ENCODE data around the gene HORMAD1.

HORMAD1 gene

DNA sequence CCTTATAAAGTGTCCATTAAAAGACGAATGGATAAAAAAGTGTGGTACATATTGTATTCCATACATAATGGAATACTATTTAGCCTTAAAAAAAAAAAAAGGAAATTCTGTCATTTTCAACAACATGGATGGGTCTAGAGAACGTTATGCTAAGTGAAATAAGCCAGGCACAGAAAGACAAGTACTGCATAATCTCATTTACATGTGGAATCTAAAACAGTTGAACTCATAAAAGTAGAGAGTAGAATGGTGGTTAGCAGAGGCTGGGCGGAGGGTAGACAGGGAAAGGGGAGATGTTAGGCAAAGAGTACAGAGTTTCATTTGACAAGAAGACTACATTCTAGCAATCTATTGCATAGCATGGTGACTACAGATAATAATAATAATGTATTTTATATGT lies 42.3 kb upstream of the HORMAD1 start:
- Histone ChIP-seq H3K27ac (replicated peaks) (0 out of 2 replicates have a peak overlapping the region, but pooled peaks have one; percentile 13), H3K27me3 (ENCODE audit: insufficient read depth, poor library complexity, severe bottlenecking) (no peaks in the 10 kb centered on the region), H3K4me3 (replicated peaks; ENCODE audit: insufficient read depth, low read length) (no peak overlapping the region)
- TF ChIP-seq, protein P1, sequence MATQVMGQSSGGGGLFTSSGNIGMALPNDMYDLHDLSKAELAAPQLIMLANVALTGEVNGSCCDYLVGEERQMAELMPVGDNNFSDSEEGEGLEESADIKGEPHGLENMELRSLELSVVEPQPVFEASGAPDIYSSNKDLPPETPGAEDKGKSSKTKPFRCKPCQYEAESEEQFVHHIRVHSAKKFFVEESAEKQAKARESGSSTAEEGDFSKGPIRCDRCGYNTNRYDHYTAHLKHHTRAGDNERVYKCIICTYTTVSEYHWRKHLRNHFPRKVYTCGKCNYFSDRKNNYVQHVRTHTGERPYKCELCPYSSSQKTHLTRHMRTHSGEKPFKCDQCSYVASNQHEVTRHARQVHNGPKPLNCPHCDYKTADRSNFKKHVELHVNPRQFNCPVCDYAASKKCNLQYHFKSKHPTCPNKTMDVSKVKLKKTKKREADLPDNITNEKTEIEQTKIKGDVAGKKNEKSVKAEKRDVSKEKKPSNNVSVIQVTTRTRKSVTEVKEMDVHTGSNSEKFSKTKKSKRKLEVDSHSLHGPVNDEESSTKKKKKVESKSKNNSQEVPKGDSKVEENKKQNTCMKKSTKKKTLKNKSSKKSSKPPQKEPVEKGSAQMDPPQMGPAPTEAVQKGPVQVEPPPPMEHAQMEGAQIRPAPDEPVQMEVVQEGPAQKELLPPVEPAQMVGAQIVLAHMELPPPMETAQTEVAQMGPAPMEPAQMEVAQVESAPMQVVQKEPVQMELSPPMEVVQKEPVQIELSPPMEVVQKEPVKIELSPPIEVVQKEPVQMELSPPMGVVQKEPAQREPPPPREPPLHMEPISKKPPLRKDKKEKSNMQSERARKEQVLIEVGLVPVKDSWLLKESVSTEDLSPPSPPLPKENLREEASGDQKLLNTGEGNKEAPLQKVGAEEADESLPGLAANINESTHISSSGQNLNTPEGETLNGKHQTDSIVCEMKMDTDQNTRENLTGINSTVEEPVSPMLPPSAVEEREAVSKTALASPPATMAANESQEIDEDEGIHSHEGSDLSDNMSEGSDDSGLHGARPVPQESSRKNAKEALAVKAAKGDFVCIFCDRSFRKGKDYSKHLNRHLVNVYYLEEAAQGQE (IDR thresholded peaks at IDR 0.05; ENCODE audit: insufficient replicate concordance, low read depth): no peak
- TF ChIP-seq GABPA (IDR thresholded peaks at IDR 0.05; ENCODE audit: low read depth): no peak
- TF ChIP-seq, protein P2, sequence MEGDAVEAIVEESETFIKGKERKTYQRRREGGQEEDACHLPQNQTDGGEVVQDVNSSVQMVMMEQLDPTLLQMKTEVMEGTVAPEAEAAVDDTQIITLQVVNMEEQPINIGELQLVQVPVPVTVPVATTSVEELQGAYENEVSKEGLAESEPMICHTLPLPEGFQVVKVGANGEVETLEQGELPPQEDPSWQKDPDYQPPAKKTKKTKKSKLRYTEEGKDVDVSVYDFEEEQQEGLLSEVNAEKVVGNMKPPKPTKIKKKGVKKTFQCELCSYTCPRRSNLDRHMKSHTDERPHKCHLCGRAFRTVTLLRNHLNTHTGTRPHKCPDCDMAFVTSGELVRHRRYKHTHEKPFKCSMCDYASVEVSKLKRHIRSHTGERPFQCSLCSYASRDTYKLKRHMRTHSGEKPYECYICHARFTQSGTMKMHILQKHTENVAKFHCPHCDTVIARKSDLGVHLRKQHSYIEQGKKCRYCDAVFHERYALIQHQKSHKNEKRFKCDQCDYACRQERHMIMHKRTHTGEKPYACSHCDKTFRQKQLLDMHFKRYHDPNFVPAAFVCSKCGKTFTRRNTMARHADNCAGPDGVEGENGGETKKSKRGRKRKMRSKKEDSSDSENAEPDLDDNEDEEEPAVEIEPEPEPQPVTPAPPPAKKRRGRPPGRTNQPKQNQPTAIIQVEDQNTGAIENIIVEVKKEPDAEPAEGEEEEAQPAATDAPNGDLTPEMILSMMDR (IDR thresholded peaks at IDR 0.05; ENCODE audit: insufficient read depth, low read length): no peak
- TF ChIP-seq SPI1 (IDR thresholded peaks at IDR 0.05; ENCODE audit: borderline replicate concordance, low read depth): no peak
- TF ChIP-seq POLR2AphosphoS5 (IDR thresholded peaks at IDR 0.05; ENCODE audit: low read depth): no peak
- no peak for DNase-seq (ENCODE audit: low read depth in 1 of 2, low spot score in 1 of 2)

DNA sequence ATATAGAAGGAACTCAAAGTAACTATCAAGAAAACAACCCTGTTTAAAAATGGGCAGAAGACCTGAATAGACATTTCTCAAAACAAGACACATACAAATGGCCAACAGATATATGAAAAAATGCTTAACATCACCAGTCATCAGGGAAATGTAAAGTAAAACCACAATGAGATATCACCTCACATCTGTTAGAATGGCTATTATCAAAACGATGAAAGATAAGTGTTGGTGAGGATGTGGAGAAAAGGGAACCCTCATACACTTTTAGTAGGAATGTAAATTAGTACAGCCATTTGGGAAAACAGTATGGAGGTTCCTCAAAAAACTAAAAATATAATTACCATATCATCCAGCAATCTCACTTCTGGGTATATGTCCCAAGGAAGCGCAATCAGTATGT lies 41.9 kb upstream of the HORMAD1 start:
- H3K27me3 ChIP-seq (ENCODE audit: insufficient read depth, poor library complexity, severe bottlenecking): no peaks in the 10 kb centered on the region
- no peak overlapping the region for H3K4me3 ChIP-seq (replicated peaks; ENCODE audit: insufficient read depth, low read length)
- no peak for DNase-seq (ENCODE audit: low read depth in 1 of 2, low spot score in 1 of 2)
- no peak for TF ChIP-seq GABPA (IDR thresholded peaks at IDR 0.05; ENCODE audit: low read depth)
- TF ChIP-seq POLR2AphosphoS5 (IDR thresholded peaks at IDR 0.05; ENCODE audit: low read depth): no peak
- no peak for TF ChIP-seq SPI1 (IDR thresholded peaks at IDR 0.05; ENCODE audit: borderline replicate concordance, low read depth)
- TF ChIP-seq, protein P2 (IDR thresholded peaks at IDR 0.05; ENCODE audit: insufficient read depth, low read length): no peak
- TF ChIP-seq, protein P1 (IDR thresholded peaks at IDR 0.05; ENCODE audit: insufficient replicate concordance, low read depth): no peak
- H3K27ac ChIP-seq (replicated peaks): no peak overlapping the region; the same call in 1 of the 2 replicates

DNA sequence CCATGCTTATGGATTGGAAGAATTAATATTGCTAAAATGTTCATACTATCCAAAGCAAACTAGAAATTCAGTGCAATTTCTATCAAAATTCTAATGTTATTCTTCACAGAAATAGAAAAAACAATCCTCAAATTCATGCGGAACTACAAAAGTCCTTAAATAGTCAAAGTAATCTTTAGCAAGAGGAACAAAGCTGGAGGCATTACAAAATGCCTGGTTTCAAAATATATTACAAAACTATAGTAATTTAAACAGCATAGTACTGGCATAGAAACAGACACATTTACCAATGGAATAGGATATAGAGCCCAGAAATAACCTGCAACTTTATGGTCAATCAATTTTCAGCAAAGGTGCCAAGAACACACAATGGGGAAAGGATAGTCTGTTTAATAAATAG lies 41.1 kb upstream of the HORMAD1 start:
- no peak for DNase-seq (ENCODE audit: low read depth in 1 of 2, low spot score in 1 of 2)
- peak overlapping the region; percentile 41 for H3K27ac ChIP-seq (replicated peaks)
- TF ChIP-seq, protein P2 (IDR thresholded peaks at IDR 0.05; ENCODE audit: insufficient read depth, low read length): no peak
- H3K4me3 ChIP-seq (replicated peaks; ENCODE audit: insufficient read depth, low read length): no peak overlapping the region
- no peaks in the 10 kb centered on the region for H3K27me3 ChIP-seq (ENCODE audit: insufficient read depth, poor library complexity, severe bottlenecking)

DNA sequence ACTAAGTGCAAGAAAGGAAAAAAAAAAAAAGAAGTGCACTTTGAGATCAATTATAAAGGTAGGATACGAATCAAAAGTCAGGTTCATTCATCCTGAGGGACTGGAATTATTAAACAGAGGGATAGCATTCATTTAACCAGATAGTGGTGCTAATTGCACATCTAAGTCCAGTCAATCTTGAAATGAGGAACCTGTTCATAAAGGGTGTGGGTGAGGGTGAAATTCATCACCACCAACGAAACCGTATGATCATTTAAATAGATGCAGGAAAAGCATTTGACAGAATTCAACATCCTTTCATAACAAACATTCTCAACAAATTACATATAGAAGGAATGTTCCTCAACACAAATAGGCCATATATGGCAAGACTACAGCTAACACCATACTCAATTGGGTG lies 39.3 kb upstream of the HORMAD1 start:
- H3K4me3 ChIP-seq (replicated peaks; ENCODE audit: insufficient read depth, low read length): no peak overlapping the region
- TF ChIP-seq GABPA (IDR thresholded peaks at IDR 0.05; ENCODE audit: low read depth) (no peak), SPI1 (IDR thresholded peaks at IDR 0.05; ENCODE audit: borderline replicate concordance, low read depth) (peak; percentile 17; the same call in 1 of the 2 replicates), POLR2AphosphoS5 (IDR thresholded peaks at IDR 0.05; ENCODE audit: low read depth) (no peak)
- TF ChIP-seq, protein P1 (IDR thresholded peaks at IDR 0.05; ENCODE audit: insufficient replicate concordance, low read depth): no peak
- TF ChIP-seq, protein P2 (IDR thresholded peaks at IDR 0.05; ENCODE audit: insufficient read depth, low read length): no peak
- peak overlapping the region; percentile 15; the same call in 1 of the 2 replicates for H3K27ac ChIP-seq (replicated peaks)
- DNase-seq (ENCODE audit: low read depth in 1 of 2, low spot score in 1 of 2): peak in 1 of 2 experiments; percentile 32
- no peaks in the 10 kb centered on the region for H3K27me3 ChIP-seq (ENCODE audit: insufficient read depth, poor library complexity, severe bottlenecking)
